ENCODE data around the gene OSMR.

OSMR gene

GRCh38 chr5:38874948-38875456 is 29.2 kb downstream of the OSMR start:
- no peak for DNase-seq

GRCh38 chr5:38878391-38879077 is 32.7 kb downstream of the OSMR start:
- no peak for DNase-seq

GRCh38 chr5:38879078-38879460 is 33.3 kb downstream of the OSMR start:
- no peak for DNase-seq

GRCh38 chr5:38883842-38884241 is 38.0 kb downstream of the OSMR start:
- no peak for DNase-seq

- DNase-seq: no peak
These were observed 39.4 kb downstream of the OSMR start for GRCh38 chr5:38885208-38885607.

- no peak for DNase-seq
These were observed 42.2 kb downstream of the OSMR start for GRCh38 chr5:38888041-38888440.

GRCh38 chr5:38889424-38889823 is 43.6 kb downstream of the OSMR start:
- no peak for DNase-seq

GRCh38 chr5:38891563-38891962 is 45.8 kb downstream of the OSMR start:
- DNase-seq: no peak

GRCh38 chr5:38892363-38892762 is 46.6 kb downstream of the OSMR start:
- DNase-seq: no peak

GRCh38 chr5:38896760-38897159 is 50.9 kb downstream of the OSMR start:
- DNase-seq: no peak

GRCh38 chr5:38899936-38900335 is 54.1 kb downstream of the OSMR start:
- DNase-seq: no peak

- DNase-seq: no peak
These were observed 59.7 kb downstream of the OSMR start for GRCh38 chr5:38905516-38905915.

- DNase-seq: no peak
These were observed 60.7 kb downstream of the OSMR start for GRCh38 chr5:38906503-38906902.

GRCh38 chr5:38911933-38912332 is 66.1 kb downstream of the OSMR start:
- DNase-seq: no peak

GRCh38 chr5:38913714-38914113 is 67.9 kb downstream of the OSMR start:
- no peak for DNase-seq

GRCh38 chr5:38916802-38917201 is 71.0 kb downstream of the OSMR start:
- DNase-seq: no peak

GRCh38 chr5:38921174-38921573 is 75.4 kb downstream of the OSMR start:
- no peak for DNase-seq

- DNase-seq: peak; percentile 30
These were observed 76.4 kb downstream of the OSMR start for GRCh38 chr5:38922199-38922598.

GRCh38 chr5:38923661-38924451 is 78.0 kb downstream of the OSMR start:
- peak; percentile 37 for DNase-seq

GRCh38 chr5:38925154-38925925 is 79.5 kb downstream of the OSMR start:
- peak; percentile 71 for DNase-seq

- peak; percentile 10 for DNase-seq
These were observed 80.3 kb downstream of the OSMR start for GRCh38 chr5:38926121-38926520.

GRCh38 chr5:38927470-38927869 is 81.7 kb downstream of the OSMR start:
- DNase-seq: no peak

GRCh38 chr5:38929838-38930237 is 84.0 kb downstream of the OSMR start:
- no peak for DNase-seq

- DNase-seq: no peak
These were observed 85.9 kb downstream of the OSMR start for GRCh38 chr5:38931731-38932130.
